Fibroblast of skin of left quadriceps (primary cell): ENCODE data around the gene LZTS3.
"Not testable (repeated sequence)": the region's sequence is repeated elsewhere in the genome, so short reads cannot be mapped to it uniquely, and the experiment has no call there.

ENCODE experiments used
- DNase-seq, 2 experiments: peaks; one replicate each; pipeline ENCODE4 v3.0.0-alpha.2; 2013; ENCODE audit warnings: low read depth in 2 of 2

LZTS3 gene

DNA sequence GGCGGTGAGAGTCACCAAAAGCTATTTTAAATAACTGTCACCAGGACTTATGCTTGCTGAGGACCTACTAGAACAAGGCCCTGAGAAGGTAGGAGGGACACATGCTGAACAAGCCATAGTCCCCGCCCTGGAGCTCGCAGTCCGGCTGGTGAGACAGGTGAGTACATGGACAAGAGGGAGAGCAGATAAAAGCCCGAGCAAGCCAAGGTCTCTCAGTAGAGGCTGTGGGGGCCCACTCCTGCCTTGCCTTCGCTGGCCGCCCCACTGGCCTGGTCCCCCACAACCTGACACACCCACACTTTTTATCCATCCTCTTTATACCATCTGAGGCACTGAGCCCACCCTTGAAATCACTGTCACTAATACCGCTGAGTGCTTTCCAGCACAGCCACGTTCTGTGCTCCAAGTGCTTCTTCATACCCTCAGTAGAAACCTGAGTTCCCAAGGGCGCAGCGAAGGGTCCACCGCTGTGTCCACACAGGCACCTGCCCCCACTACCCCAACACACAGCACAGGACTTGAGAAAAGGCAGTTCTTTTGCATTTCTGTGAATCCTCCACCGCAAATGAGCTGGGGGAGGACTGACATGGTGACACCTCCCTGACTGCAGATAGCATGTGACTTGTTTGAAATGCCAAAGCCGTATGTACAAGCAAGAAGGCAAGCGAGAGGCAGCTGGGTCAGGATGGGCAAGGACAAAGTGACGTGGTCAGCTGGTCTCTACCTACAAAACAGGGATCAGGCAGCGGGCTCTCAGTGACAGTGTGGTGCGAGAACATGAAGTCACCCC, 19.1 kb upstream of the LZTS3 start:
- DNase-seq = no peak

DNA sequence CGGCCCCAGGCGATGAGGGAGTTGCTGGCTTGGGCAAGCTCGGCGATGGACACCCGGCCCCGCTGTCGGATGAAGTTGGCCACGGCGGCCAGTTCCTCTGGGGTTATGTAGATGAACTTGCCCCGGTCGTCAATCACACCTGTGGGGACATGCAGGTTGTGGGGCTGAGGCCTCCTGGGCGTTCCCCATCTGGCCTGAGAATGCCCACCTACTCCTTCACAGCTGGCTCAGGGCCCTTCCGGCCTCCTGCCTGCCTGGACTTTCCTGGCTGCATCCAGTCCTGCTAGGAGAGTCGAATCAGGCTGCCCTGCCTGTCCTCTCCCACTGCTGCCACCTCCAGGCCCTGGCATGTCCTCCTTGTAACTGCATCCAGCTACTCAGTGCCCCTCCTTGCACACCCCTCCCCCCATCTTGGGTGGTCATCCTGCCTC, 17.3 kb upstream of the LZTS3 start:
- no peak for DNase-seq

DNA sequence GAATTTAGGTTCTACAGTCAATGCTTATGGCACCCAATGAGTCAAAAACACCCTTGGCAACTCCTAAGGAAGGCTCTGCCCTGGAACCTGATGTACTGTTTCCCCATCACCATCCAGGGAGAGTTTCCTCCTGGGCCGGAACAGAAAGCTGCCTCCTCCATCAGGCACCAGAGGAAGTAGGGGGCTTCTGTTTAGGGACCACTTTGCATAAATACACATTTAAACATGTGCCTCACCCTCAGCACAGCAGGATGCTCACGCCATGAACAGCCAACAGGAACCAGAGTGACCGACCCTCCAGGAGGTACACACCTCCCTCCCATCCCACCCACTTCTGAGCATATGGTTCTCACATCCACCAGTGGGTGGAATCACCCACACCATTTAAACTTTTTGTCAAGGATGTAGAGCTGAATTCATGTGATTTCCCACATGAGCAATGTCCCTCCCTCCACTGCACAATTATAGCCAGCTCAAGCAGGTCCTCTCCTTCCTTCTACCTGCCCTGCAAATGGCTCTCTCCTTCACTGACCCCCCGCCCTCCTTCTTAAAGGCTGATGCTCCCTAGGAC, 16.3 kb upstream of the LZTS3 start:
- no peak for DNase-seq

DNA sequence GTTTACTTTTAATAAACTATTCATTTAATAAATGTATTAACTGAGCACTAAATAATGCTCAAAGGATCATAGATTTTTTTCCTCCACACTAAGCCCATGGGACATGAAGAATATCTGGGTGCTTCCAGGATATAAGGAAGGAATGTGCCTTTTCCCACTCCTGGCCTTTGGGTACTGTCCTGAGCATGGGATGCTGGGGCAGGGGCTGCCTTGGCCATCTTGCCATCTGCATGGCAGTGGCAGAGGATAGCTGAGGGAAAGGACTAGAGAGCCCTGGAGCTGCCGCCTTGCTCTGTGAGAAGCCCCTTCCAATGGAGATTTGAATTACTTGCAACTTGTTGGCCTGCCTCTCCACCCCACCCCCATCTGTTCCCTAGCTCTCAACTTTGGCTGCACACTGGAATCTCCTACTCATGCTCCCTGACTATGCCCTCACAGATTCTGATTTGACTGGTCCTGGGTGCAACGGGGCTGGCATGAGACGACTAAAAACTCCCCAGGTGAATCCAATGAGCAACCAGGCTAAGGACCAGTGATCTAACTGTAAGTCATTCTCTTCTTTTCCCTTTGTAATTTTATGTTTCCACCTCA, 15.6 kb upstream of the LZTS3 start:
- no peak for DNase-seq

DNA sequence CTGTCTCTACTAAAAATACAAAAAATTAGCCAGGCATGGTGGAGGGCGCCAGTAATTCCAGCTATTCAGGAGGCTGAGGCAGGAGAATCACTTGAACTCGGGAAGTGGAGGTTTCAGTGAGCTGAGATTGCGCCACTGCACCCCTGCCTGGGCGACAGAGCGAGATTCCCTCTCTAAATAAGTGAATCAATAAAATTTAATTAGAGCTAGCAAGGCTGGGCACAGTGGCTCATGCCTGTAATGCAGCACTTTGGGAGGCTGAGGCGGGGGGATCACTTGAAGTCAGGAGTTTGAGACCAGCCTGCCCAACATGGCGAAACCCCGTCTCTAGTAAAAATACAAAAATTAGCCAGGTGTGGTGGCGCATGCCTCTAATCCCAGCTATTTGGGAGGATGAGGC, 14.5 kb upstream of the LZTS3 start:
- DNase-seq = not testable (repeated sequence)

DNA sequence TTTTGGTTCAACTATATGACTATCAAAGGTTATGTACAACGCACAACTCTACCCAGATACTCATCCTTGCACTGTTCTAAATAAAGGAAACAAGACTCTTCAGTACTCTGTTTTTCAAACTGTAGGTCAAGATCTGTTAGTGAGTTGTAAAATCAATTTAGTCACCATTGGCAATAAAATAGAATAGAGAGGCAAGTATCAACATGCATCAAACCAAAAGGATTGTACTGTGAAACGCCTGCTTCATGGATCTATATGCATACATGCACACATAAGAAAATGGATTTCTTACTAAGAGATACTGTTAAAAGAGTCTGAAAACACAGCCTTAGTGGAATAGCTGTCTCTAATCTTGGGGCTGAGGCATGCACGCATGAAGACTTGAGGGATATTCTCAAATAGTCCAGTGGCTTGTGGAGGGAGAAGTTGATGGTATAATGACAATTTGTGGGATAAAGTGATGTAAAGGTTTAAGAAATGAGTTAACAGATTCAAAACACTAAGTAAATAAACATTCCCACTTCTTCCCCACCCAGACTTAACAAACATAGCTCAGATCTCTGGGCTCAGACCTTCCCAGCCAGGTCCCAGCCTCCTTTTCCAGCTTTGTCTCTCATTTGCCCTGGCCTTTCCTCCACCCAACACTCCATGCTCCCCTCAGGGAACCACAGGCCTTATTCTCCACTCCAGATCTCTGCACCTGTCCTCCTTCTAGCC, 10.7 kb upstream of the LZTS3 start:
- DNase-seq = no peak

GRCh38 chr20:3182429-3182828, 9.1 kb upstream of the LZTS3 start:
- not testable (repeated sequence) for DNase-seq

DNA sequence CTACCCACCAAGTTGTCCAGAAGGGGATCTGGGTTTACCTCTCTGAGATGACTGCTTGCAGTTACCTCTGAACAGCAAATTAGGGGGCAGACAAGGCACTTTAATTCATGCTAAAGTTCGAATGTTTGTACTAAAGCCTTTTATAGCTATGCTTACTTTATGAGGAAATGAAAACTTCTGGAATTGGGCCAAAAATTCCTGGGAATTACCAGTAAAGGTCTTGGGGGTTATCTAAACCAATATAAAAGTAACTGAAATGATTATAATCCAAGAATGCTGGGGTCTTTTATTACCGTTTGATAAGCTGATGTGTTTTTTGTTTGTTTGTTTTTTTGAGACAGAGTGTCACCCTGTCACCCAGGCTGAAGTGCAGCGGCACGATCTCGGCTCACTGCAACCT, 7.9 kb upstream of the LZTS3 start:
- no peak for DNase-seq

DNA sequence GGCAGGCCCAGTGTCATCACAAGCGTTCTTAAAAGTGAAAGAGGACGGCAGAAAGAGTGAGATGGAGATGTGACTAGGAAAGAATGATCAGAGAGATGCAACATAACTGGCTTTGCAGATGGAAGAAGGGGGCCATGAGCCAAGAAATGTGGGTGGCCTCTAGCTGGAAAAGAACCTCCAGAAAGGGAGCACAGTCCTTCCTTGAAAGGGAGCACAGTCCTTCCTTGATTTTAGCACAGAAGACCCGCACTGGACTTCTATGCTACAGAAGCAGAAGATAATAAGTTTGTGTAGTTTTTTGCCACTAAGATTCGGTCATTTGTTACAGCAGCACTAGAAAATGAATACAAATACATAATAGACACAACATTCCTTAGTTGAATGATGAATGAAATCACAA, 7.0 kb upstream of the LZTS3 start:
- DNase-seq = no peak

DNA sequence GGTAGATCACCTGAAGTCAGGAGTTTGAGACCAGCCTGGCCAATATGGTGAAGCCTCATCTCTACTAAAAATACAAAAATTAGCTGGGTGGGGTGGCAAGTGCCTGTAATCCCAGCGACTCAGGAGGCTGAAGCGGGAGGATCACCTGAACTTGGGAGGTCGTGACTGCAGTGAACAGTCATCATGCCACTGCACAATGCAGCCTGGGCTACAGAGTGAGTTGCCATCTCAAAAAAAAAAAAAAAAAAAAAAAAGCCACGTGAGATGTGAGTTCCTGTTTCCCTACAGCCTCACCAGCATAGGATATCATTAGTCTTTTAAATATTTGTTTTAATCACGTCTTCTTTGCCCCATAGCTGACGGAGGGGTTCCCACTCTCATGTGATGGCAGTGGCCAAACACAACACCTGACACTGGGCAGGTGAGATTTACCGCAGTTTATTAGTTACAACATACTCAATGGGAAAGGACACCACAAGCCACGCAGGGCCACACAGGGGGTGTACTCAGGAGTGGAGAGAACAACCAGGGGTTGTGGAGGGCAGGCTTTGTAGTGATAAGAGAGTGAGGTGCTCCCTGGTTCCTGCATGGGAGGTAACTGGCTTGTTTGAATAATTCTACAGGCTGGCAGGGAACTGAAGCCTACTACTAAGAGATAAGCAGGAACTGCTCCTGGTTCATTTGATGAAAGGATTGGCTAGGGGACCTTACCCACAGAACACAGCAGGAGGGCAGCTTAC, 4.6 kb upstream of the LZTS3 start:
- DNase-seq = no peak

- no peak for DNase-seq
Measured at GRCh38 chr20:3175270-3175669, 1.9 kb upstream of the LZTS3 start.

DNA sequence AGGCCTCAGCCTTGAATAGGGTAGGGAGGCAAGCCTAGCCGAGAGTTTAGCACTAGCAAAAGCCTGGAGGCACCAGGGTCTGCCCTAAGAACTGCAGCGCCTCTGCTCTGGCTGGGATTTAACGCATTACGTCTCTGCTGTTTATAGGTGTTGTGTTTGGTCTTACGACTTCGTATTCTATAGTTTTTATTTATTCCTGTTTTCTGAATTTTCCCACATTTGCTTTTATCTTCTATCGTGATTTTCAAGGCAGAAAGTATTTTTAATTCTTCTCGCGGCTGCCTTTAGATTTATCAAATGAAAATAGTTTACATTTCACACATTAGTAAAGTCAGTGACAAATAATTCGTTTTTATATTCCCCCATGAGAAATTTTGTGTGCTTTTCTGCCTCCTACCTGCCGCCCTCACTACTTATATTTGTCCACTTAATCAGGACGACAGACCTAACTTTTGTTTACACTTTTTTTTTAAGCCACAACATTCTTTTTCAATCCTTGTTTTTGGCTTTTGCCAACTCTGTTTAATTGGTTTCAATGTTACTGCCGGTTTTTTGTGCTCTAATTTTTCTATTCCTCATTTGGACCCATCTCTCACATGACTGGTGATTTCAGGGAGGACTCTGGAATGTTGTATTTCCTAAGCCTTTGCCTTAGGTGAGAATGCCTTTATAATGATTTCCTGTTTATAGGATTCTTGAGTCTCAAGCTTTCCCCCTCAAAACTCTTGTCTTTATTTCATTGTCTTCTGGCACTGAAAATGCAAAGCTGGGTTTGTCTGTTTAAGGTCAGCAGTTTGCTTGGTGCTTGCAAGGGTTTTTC, 1.3 kb upstream of the LZTS3 start:
- no peak for DNase-seq

DNA sequence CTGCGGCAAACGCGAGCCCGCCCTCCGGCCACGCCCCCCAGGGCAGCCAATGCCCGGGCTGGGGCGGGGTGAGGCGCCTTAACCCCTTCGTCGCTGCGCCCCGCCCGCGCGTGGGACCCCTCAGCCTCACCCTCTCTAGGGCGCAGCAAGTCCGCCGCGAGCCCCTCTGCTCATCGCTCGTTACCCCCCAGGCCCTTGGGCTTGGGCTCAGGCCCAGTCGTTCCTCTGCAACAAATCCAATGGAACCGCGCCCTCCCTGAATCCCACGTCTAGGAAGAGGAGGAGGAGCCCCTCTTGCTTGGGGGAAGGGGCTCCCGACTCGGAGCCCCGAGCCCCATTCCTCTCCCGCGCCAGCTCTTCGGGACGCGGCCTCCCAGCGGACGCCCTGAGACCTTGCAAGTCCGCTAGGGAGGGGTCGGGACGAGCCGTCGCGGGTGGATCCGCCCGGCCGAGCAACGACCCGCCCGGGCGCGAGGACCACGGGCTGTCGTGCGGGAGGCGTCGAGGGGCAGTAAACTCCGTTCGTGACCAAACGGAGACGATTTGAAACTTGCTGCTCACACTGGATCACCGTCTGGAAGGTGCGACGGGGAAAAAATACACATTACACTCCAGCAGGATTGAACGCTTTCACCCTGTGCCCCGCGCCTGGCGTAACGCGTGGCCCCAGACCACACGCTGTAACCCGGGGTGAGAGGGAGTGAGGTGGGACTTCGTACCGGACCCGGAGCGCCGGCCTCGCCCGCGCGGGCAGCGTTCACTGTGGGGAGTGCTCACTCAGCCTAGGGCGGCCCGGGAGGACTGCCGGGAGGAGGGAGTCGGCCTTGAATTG, 477 bp upstream of the LZTS3 start:
- DNase-seq = peak; percentile 49 to 56

DNA sequence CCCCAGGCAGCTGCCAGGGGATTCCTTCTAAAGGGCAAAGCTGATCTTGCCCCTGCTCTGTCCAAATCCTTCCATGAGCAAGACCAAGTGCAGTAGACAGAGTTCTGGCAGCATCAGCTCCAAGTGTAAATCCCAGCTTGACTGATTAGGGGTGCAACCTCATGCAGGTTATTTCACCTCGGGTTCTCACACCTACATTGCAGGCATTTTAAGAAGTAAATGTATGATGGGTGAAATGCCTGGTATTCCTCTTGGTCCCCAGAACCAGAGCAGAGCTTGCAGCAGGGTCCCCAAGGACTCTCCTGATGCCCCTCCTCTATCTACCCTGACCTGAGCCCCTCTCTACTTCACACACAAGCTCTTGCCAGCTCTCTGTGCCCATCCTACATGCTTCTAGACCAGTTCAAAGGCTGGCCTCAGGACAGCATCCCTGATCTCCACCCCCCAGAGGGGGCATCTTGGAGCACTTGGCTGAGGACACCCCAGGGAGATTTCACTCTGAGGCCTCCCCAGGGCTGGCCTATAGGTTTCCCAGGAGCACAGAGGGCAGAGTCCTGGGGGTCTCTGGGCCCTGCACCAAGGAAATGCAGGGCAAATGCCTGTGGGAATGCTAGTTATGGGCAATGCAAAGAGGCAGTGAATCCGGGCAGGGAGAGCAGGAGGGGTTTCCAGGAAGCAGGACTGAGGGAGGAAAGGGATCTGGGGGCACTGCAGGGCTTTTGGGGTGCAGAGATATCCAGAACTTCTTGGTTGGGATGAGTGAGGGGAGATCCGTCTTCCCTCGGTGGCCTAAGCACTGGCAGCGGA, 1.0 kb downstream of the LZTS3 start:
- DNase-seq = no peak

DNA sequence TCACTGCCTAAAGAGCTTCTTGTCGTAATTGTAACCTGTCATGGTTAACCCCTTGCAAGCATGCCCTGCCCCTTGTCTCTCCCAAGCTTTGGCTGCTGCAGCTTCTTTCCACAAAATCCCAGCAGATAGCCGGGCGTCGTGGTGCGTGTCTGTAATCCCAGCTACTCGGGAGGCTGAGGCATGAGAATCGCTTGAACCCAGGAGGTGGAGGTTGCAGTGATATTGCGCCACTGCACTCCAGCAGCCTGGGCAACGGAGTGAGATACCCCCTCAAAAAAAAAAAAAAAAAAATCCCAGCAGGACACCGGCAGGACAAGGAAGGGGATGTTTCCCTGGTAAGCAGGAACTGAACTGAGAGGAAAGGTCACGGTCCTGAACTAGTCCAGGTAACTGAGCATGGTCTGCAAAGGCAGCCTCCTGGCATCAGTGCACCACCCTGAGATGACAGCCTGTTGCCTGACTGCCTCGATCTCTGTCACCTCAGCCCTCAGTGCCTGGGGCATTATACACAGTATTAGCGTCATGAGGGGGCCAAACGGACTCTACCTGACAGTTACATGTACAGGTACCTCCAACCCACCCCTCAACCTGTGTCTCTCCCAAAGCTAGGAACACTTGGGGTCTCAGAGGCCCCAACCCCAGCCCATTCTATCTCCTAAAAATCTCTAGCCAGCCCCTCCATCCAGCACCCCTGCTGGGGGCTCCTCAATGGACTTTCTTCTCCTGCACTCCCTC, 1.8 kb downstream of the LZTS3 start:
- DNase-seq = no peak

GRCh38 chr20:3168829-3169590, 4.3 kb downstream of the LZTS3 start:
- no peak for DNase-seq

DNA sequence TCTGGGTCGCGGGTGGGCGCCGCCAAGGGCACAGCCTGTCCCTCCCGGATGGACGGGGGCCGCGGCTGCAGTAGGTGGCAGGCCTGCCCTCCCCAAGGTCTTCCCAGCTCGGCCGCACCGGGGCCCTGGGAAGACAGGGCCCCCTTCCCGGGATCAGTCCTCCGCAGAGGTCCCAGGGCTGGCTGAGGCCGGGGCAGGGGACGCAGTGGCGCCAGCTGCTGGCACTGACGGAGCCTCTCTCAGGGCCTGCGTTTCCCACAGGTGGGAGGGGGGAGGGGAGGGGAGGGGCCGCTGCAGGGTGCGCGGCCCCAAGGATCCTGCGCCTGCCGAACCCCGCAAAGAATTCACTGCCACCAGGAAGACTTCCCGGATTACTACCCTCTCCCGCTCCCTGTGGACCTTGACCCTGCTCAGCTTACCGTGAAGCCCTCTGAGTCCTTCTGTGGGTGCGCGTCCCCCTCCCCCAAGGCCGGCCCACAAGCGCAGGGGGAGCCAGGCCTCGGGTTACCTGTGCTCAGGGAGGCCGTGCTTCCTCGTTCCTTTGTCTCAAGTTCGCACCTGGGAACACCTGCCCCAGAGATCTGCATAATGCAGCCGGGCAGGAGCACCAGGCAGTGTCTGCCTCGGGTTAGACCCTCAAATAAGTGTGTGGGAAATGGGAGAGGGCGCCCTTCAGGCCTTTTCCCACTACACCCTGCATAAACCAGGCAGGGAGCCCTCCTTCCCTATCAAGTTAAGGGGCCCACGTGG, 5.1 kb downstream of the LZTS3 start:
- no peak for DNase-seq
